GM18909 (cell line): ENCODE measurements around the gene PHLPP1.

ENCODE experiments used
- ATAC-seq: cut with Tn5 transposase; IDR thresholded peaks from one replicate; pipeline ENCODE4 v1.9.1; 2021; ENCODE audit warnings: mild to moderate bottlenecking; ENCODE audit not compliant: unreplicated experiment, poor library complexity

The PHLPP1 gene

DNA sequence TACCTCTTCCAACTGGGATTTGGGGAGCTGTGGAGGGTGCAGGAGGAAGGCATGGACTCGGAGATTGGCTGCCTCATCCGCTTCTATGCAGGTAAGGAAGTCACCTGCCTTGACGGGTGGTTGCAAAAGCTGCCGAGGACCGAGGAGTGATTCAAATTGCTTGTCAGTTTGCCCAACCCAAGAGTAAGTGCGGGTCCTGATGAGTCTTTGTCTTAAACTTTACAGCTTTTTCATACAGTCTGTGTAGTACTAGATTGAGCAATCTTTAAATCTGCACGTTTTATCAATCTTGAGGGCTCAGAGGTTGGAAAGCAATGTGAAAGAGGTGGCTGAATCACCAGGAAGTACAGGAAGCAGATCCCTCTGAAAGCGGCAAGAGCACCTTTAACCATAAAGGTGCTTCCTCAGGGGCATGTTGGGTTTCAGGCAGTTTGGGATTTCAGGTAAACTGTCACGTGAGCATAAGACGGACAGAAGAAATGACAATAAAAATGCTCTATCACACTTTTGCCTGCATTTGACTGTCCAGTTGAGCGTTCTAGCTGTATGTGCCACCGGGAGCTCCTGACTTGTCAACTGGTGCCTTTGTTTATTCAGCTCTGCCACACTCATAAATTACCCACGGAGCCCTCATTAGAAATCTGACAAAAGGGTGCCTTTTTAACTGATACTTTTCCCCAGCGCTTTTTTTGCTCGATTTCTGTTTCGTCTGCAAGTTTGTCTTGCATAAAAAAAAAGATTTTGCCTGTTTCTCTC lies 2.0 kb downstream of the PHLPP1 start:
- no peak for ATAC-seq

DNA sequence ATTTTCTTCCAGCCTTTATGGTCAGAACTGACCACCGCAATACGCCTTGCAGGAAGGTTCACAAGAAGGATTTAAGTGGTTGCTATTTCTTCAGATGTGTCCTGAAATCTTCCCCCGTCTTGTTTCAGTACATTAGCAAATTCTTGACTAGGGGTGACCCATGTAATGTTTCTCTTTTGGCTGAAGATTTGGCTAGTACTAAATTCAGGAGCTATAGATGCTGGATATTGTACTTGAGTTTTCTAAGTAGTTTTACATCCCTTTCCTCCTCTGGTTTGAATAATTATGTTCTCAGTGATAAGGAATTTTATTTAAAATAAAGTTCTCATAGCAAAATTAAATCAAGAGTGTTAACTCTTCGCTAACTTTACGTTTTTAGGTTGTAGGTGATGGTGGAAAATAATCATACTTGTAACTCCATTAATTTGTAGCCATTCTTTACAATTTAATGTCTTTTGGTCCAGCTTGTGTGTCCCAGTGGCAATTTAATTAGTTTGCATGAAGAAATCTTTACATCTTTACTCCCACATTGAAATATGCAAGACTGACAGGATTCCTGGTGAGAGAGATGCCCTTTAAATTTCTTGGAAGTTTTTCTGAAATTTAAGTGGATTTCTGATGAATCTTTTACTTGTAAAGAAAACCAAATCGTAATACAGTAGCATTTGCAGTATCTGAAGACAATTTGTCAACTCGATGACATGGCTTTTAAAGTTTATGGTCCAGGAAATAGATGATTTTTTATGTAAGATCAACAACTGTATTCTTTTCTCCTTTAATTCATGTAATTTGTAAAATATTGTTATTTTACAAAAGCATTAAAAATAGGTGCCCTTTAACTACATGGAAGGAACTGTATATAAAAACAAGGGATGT lies 2.8 kb downstream of the PHLPP1 start:
- ATAC-seq: no peak

DNA sequence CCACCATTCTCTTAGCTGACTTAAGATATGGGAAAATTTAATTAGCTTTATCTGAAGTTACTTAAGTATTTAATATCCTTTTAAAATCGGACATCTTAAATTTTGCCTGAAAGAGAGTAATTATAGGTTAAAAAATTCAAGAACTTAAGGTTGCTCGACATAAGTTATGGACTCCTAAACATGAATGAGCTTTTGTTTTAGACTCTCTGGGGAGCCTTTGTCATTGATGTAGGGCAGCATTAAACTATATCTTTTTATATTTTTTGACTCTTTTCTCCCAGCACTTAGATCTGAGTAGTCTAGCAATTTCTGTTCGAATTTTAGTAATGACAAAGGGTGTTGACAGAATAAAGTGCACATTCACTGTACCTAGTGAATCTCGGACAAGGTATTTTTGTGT lies 4.7 kb downstream of the PHLPP1 start:
- ATAC-seq: no peak

DNA sequence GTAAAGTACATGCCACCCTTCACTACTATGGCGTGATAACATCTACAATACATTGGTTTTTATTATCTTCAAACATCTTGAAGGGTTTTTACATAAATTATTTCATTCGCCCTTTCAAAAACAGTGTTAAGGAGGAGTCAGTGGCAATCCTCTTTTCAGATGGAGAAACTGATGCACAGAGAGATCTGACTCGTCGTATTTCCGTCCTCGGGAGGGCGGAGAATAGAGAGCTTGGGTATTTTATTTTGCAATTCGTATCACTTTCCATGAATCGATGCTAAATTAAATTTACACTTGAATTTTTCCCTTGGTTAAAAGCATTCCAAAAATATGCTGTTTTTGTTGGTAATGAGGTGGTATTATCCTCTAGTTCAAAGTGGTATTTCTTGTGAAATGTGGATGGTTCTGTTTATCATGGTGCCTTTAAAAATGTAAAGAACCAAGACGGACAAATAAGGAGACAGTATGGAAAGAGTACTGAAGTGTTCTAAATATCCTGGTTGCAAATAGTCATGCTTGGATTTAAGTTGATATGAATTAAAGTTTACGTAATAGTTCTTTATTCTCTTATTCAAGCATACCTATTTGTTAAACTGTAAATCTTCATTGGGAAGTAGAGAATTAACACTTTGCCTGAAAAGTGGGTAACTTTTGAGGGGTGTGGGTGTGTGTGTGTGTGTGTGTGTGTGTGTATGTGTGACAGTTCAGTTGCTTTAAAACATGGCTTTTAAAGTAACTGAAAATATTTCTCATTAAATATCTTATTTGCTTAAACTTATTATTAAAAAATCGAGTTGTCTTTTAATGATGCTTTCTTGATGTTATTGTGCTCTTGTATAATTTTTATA lies 5.6 kb downstream of the PHLPP1 start:
- ATAC-seq: no peak

DNA sequence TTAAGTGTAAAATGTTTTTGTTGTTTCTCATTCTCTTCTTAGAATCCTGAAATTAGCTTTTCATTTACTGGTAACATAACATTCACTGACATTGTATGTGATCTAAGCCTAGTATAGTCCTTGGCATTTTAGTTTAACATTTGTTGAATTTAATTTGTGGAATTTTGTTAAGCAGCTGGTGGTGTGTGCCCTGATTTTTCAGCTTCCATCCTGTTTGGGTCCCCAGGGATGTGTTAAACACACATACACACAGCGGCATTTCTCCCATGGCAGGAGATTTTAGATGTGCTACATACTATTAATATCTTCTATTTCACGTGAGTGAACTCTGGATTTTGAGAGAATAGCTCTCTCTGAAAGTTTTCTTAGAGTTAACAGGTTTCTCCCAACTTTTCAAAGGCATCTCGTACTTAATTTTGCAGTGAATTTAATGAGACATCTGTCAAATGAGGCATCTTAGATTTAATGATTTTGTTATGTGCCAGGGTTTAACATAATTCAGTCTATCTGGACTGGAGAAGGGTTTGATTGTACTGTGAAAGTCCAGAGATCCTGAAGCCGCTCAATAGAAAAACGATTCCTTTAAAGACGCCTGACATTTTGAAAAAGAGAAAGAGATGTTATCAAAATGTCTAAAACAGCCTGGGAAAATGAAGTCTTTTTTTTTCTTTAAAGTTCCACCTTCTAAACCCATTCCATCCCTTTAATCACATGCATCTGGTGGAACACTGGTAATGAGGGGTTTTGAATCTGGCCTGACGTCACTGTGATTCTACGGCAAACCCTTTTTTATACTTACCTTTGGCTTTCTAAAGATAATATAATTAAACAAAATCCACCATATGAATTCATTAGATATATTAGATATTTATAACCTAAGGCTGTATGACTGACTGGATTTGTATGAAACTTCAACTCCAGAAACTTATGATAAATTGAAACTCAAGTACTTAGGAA lies 6.8 kb downstream of the PHLPP1 start:
- no peak for ATAC-seq

DNA sequence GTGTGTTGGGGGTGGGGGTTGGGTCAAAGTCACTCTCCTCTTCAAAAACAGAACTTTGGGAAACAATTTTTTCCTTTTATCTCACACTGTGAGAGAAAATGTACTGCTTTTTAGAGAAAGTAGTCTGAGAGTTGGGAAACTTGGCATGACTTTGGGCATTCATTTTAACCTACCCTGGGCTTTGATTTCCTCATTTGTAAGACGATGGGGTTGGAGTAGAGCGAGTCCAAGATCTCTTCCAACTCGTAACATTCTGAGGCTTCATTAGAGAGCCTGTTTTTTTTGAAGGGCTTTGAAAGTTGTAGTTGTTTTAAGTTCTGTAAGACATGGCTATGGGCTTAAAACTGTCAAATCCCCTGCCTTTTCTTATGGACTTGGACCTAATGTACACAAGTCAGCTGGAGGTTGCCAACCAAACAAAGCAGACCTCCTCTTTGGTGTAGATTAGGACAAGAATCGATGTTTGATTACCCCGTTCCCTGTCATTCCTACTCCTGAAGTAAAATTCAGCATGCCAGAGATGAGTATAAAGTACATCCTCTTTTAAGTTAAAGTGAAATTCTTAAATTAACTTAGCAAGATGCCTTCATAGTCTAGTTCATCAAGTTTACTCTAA lies 8.4 kb downstream of the PHLPP1 start:
- ATAC-seq: no peak

DNA sequence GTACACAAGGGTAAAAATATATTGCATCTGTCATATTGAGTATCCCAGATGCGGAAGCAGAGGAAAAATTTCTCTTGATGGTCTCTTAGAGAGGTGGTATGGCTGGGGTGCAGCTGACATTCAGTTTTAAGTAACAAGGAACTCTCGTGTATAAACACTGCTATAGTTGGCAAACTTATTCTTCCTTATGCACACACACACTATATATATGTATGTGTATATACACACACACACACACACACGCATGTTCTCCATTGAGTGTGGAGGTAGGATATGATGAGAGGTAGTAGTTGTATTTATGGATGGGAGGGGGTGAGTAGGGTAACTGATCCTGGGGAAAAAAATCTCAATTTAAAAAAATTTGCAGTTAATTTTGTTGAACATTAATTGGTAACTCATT lies 10.6 kb downstream of the PHLPP1 start:
- no peak for ATAC-seq

DNA sequence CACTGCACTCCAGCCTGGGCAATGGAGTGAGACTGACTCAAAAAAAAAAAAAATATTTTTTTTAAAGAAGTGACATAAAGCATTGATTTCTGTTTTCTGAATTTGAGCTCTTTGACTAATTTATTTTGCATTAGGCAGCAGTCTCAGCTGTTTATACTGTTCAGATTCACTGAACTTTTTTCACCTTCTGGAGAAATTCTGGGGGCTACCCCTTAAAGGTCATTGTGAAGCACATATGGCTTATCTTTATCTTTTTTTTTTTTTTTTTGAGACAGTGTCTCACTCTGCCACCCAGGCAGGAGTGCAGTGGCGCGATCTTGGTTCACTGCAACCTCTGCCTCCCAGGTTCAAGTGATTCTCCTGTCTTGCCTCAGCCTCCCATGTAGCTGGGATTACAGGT lies 12.9 kb downstream of the PHLPP1 start:
- no peak for ATAC-seq

DNA sequence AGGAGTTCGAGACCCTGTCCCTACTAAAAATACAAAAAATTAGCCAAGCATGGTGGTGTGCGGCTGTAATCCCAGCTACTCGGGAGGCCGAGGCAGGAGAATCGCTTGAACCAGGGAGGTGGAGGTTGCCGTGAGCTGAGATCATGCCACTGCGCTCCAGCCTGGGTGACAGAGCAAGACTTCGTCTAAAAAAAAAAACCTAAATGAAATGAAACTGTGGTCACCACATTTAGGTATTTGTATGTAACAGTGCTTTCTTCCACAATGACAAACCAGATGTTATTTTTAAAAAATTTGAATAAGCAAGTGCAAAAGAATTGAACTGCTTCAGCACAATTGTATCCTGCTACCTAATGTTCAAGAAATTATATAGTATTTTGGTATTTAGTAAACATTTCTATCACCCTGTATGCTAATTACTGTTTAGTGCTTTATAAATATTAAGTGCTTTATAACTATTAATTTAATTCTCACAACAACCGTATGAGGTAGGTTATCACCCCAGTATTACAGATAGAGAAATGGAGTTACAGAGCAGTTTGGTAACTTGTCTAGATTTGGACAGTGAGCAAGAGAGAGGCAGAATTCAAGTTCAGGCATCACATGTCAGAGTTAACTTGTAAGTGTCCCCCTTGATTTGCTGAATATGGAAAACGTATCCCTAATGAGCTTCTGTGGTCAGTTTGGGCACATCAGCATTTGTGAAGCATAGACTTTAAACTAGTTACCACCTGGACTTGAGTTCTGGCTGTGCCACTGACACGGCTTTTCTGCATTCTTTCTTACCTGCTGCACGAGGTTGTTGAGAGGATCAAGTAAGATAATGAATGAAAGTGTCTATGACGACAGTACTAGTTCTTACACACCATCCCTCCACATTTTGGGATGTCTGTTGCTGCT lies 14.4 kb downstream of the PHLPP1 start:
- ATAC-seq: peak; percentile 88

DNA sequence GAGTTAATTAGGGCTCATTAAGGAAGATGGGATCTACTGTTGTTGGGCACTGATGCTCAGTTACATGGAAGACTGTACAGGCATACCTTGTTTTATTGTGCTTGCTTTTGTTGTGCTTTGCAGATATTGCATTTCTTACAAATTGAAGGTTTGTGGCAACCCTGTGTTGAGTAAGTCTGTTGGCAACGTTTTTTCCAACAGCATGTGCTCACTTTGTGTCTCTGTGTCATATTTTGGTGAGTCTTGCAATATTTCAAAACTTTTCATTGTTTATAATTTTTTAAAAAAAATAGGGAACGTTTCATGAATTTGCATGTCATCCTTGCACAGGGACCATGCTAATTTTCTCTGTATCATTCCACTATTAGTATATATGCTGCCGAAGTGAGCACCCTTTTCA lies 15.6 kb downstream of the PHLPP1 start:
- no peak for ATAC-seq

DNA sequence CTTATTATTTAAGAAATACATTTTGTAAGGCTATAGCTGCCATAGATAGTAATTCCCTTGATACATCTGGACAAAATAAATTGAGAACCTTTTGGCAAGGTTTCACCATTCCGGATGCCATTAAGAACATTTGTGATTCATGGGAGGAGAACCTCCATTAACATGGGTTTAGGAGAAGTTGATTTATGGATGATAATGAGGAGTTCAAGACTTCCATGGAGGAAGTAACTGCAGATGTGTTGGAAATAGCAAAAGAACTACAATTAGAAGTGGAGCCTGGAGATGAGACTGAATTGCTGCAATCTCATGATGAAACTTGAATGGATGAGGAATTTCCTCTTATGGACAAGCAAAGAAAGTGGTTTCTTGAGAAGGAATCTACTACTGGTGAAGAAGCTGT lies 17.3 kb downstream of the PHLPP1 start:
- ATAC-seq: no peak

DNA sequence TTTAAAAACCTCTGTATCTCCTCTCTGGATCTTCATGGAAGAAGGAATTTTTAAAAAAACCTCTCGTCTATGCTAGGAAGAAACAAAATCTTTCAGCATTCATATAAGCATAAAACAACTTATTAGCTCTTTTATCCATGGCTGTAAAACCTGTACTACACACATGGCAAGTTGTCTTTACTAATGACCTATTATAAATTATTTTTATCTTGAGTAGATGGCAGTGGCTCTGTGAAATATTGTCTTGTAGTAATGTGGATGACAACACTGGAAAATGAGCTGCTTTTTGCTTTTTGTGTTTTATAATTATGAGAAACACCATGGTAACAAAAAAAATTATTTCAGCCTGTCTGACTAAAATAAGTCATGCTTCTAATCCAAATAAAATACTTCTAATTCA lies 18.9 kb downstream of the PHLPP1 start:
- ATAC-seq: no peak

DNA sequence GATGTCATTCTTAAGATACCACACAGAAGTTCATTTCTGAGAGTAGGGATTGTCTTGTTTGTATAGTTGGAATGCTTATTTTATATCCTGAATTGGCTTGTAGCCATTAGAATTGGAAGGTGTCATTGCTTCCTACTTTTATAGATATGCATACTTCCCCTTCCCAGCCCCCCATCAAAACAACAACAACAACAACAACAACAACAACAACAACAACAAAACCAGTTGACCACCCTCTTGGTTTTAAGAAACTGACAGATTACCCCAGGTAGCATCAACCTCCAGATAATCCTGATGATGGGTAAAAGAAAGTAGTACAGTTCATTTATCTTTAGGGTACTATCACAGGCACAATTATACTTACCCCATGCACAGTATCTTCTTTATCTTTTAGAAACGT lies 20.0 kb downstream of the PHLPP1 start:
- ATAC-seq: no peak

DNA sequence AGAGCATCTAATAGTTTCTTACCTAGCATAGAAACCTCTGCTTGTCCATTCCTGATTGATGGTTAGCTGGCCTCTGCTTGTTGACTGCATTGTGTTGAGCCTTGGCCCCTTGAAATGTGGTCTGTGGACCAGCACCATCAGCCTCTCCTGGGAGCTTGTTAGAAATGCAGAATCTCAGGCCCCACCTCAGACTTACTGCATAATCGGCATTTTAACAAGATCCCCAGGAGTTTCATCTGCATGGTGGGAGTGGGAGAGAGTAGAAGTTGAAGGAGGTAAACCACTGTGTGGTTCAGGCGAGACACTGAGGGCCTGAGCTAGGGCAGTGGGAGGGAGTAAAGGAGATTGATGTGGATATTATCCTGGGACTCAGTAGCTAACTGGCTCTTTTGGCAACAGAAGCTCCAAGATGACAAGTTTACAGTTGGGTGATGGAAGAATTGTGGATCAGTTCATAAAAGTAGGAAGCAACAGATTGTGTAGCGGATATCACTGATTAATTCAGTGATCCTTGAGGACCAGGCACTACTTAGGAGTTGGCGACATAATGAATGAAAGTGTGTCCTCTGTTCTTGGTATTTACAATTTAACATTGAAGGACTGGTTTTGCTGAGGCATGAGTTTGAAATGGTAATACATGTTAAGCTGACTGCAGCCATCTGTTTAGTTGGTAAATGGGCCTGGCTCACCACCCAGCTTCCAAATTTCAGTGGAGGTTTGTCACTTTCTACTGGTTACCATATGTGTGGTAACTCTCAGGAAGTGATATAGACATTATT lies 20.9 kb downstream of the PHLPP1 start:
- ATAC-seq: no peak

DNA sequence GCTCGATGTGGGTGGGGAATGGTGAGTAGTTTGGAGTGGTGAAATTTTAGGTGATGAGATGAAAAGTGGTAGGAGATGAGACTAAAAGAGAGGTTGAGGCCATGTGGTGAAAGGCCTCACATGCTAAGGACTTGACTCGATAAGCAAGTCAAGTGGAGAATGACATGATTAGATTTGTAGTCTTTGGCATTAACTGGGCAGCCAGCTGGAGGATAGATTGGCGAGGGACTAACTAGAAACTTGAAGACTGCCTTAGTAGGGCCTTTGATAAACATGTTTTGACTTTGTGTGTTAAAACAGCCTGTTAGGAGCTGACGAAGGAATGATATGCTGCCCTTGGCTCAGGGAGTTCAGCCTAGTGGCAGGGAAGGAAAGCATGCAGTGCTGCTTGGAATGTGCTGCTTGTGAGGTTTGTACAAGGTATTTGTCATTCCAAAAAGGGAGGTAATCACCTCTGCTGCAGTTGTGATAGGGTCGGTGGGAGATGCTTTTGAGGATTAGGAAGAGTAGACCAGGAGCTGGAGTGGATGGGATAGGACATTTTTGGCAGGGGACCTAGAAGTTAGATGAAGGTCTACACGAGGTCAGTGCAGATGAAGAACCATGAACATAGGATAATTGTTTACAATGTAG lies 22.0 kb downstream of the PHLPP1 start:
- no peak for ATAC-seq

DNA sequence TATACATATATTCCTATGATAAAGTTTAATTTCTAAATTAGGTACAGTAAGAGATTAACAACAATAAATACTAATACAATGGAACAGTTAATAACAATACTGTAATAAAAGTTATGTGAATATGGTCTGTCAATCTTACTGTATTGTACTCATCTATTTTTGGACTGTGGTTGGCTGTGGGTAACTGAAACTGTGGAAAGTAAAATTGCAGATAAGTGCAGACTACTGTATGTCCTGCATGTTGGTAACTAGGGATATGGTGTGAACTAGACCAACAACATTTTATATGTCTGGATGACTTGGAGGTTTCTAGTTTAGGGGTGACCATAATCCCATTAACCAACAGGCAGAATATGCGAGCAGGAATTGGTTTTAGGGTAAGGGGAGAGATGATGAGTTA lies 23.3 kb downstream of the PHLPP1 start:
- no peak for ATAC-seq

DNA sequence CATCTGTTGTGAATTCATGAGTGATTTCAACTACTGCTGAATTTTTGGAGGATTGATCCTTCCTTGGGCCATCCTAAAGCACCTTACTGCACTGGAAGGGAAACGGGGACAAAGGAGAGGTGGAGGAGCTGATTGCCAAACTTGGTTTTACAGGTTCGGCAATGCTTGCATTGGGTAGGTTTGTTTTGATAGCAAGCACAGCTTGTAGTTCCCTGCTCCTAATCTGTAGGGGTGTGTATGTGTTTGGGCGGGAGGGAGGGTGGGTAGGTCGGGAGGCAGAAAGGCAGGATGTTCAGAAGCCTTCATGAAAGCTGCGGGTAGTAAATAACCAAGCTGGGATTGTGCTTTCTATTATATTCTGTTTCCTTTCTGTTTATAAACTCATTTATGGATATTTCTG lies 24.6 kb downstream of the PHLPP1 start:
- ATAC-seq: no peak
